GM12801 (cell line): ENCODE data around the gene DYNC2LI1.

Source experiments
- CTCF ChIP-seq: IDR thresholded peaks from one replicate; pipeline ENCODE4 v1.5.1; 2011; ENCODE audit warnings: control low read depth; ENCODE audit not compliant: insufficient read length; ENCODE audit errors: extremely low read depth

DYNC2LI1 gene

GRCh38 chr2:43737097-43737854, 36.6 kb upstream of the DYNC2LI1 start:
- TF ChIP-seq CTCF = no peak

- no peak for TF ChIP-seq CTCF
These were observed 36.0 kb upstream of the DYNC2LI1 start for GRCh38 chr2:43737855-43738254.

- TF ChIP-seq CTCF = no peak
These were observed 35.6 kb upstream of the DYNC2LI1 start for GRCh38 chr2:43738257-43738656.

- no peak for TF ChIP-seq CTCF
These were observed 30.1 kb upstream of the DYNC2LI1 start for GRCh38 chr2:43743706-43744105.

- TF ChIP-seq CTCF = no peak
These were observed 28.4 kb upstream of the DYNC2LI1 start for GRCh38 chr2:43745457-43745856.

GRCh38 chr2:43748333-43748732, 25.5 kb upstream of the DYNC2LI1 start:
- no peak for TF ChIP-seq CTCF

- TF ChIP-seq CTCF = no peak
These were observed 24.3 kb upstream of the DYNC2LI1 start for GRCh38 chr2:43749583-43749982.
